SK-N-SH treated with all-trans-retinoic acid at 6 μM for 48 hours (cell line): ENCODE measurements around the gene PTPDC1.

ENCODE experiments used
- BACH2 ChIP-seq: fragments of 250-450 bp; sonication (Bioruptor Pico); IDR thresholded peaks from 2 replicates; pipeline ENCODE4 v1.9.0; 2021; ENCODE audit warnings: mild to moderate bottlenecking, borderline replicate concordance
- CREB5 ChIP-seq: fragments of 250-450 bp; sonication (Bioruptor Pico); IDR thresholded peaks from 2 replicates; pipeline ENCODE4 v1.5.1; 2020; ENCODE audit warnings: low read depth, mild to moderate bottlenecking, moderate library complexity
- RARB ChIP-seq: fragments of 250-450 bp; sonication (Bioruptor Pico); IDR thresholded peaks from 2 replicates; pipeline ENCODE4 v1.8.0; 2021; ENCODE audit warnings: mild to moderate bottlenecking, moderate library complexity

- no peak for TF ChIP-seq BACH2 (CRISPR knock-in tag)
- TF ChIP-seq RARB (CRISPR knock-in tag), result no peak
- TF ChIP-seq CREB5, result no peak
Measured at GRCh38 chr9:94079236-94079635, 5.0 kb upstream of the PTPDC1 start.
